Neural crest cell (in vitro differentiated cells): ENCODE data around the gene HOXA4. TPM values are rescaled to one million over a fixed set of nuclear protein-coding genes. Genes with fewer than 3 reads are reported as not detected.

Source experiments
- DNase-seq: peaks from one replicate; pipeline ENCODE4 v3.0.0; 2021; ENCODE audit warnings: low read depth, mixed read lengths, low spot score
- H3K27ac Mint-ChIP-seq: one replicate; pipeline ENCODE4 v1.8.0; 2021; ENCODE audit warnings: mild to moderate bottlenecking, mixed read lengths; ENCODE audit not compliant: unreplicated experiment
- H3K27me3 Mint-ChIP-seq: 2 replicates; pipeline ENCODE4 v1.8.0; 2021; ENCODE audit warnings: low read depth, mild to moderate bottlenecking, mixed read lengths
- H3K36me3 Mint-ChIP-seq: 2 replicates; pipeline ENCODE4 v1.8.0; 2021; ENCODE audit warnings: low read depth, mild to moderate bottlenecking, mixed read lengths
- H3K4me1 Mint-ChIP-seq: 2 replicates; pipeline ENCODE4 v1.8.0; 2021; ENCODE audit warnings: mixed read lengths
- H3K4me3 Mint-ChIP-seq: one replicate; pipeline ENCODE4 v1.8.0; 2021; ENCODE audit warnings: mild to moderate bottlenecking, mixed read lengths
- H3K9me3 Mint-ChIP-seq: 2 replicates; pipeline ENCODE4 v1.8.0; 2021; ENCODE audit warnings: mixed read lengths
- total RNA-seq: library from RNA; stranded (reverse); gene quantifications from 2 replicates; pipeline ENCODE4 v1.2.1, GENCODE V29; 2021
- TF ChIP-seq, protein P1 (sequence below): fragments of 200-600 bp; sonication (generic); conservative IDR thresholded peaks from 2 replicates; pipeline ENCODE4 v1.5.0; 2021; ENCODE audit warnings: antibody characterized with exemption, mild to moderate bottlenecking

The HOXA4 gene
- total RNA-seq, 1 donor from 2014 or later: 0.68 TPM

DNA sequence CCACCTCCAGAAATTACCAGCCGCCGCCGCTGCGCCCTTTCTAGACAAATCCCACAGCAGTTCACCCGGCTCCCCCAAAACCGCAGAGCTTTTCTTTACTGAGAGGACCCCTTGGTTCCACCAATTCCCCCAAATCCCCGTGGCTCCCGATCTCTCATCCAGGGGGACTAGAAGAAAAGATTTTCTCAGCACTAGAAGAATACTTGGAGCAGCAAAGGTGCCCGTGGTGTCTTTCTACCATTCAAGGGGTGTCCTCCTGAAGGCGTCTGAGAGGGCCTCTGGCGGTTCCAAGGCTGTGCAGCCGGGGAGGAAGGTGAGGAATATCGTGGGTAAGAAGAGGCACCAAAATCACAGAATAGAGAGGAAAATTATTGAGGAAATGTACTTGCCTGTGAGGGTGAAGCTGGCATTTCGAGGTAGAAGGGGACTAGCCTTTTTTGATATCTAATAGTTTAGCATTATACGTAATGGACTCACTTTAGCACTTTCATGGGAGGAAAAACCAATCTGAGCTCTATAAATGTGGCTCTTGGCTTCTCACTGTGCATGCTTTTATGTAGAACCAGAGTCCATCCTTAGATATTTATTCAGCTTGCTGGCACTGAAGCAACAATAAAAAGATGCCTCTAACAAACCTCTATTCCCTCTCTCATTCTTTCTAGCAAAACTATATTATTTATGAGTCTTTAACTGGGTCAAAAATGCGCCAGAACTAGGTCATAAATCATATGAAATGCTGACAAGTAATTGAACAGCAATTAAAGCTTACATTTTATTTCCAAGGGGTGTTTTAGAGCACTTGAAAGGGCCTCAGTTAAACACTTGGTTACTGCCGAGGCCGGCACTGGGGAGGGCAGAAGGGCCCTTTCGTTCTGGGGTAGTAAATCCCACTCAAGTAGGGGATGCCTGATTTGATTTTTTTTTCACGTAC lies 14.3 kb downstream of the HOXA4 start:
- Mint-ChIP-seq H3K4me3 (peak overlapping the region; percentile 87), H3K4me1 (peaks cover 20% of the 10 kb centered on the region), H3K36me3 (no peaks in the 10 kb centered on the region), H3K27ac (no peak overlapping the region), H3K27me3 (peaks cover 96% of the 10 kb centered on the region), H3K9me3 (no peaks in the 10 kb centered on the region)
- DNase-seq: no peak
- TF ChIP-seq, protein P1, sequence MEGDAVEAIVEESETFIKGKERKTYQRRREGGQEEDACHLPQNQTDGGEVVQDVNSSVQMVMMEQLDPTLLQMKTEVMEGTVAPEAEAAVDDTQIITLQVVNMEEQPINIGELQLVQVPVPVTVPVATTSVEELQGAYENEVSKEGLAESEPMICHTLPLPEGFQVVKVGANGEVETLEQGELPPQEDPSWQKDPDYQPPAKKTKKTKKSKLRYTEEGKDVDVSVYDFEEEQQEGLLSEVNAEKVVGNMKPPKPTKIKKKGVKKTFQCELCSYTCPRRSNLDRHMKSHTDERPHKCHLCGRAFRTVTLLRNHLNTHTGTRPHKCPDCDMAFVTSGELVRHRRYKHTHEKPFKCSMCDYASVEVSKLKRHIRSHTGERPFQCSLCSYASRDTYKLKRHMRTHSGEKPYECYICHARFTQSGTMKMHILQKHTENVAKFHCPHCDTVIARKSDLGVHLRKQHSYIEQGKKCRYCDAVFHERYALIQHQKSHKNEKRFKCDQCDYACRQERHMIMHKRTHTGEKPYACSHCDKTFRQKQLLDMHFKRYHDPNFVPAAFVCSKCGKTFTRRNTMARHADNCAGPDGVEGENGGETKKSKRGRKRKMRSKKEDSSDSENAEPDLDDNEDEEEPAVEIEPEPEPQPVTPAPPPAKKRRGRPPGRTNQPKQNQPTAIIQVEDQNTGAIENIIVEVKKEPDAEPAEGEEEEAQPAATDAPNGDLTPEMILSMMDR: no peak

DNA sequence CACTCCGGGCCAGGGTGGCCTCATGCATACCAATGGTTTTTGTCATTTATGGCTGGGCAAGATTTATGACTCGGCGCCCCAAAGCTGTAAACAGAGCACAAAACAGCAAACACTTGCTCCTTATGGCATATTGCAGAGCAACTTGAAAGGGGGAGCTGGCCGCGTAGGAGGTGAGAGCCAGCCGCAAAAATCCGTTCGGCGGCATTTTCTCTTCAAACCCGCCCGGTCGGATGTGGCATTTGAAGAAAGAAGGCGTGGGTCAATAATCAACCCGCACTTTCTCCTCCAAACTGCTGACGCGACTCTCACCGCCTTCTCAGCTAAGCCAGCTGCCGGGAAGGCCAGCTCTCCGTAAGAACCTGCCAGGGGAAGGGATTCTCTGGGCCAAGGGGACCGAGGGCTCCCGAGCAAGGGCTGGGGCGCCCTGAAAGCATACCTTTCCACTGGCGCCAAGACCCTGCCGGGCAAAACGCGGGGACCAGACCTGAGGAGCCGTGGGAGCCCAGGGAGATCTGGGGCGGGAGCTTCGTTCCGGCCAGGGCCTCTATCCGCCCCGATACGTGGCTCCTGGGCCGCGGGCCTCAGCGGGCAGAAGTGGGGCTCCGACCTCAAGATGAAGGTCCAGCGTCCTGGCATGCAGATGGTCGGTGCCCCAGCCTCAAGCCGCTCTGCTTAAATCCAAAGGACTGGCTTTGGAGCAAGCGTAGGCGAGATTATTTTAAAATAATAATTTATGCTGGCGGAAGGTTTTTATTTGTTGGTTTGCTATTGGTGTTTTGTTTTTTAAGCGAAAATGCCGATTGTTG lies 15.1 kb downstream of the HOXA4 start:
- peaks cover 3% of the 10 kb centered on the region for H3K36me3 Mint-ChIP-seq
- peaks cover 27% of the 10 kb centered on the region for H3K4me1 Mint-ChIP-seq
- peaks cover 96% of the 10 kb centered on the region for H3K27me3 Mint-ChIP-seq

DNA sequence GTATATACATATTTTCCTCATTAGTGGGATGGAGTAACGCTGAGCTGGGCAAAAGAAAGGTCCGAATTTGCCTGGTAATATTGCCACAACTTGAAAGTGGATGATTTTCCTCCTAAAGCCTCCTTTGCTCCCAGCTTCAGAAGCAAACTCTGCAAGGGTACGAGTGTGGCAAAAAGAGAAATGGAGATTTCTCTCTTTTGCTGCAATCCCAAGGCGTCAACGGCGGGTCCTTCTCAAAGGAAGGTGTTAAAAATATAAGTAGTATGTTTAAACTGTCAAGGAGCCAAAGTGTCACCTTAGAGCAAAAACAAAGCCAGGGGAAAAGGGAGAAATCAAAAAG lies 15.7 kb downstream of the HOXA4 start:
- peaks cover 4% of the 10 kb centered on the region for H3K36me3 Mint-ChIP-seq
- H3K27ac Mint-ChIP-seq: no peak overlapping the region
- peaks cover 96% of the 10 kb centered on the region for H3K27me3 Mint-ChIP-seq
- peak overlapping the region; percentile 87 for H3K4me3 Mint-ChIP-seq
- H3K9me3 Mint-ChIP-seq: no peaks in the 10 kb centered on the region
- no peak for DNase-seq
- peaks cover 30% of the 10 kb centered on the region for H3K4me1 Mint-ChIP-seq
- TF ChIP-seq, protein P1: no peak

More for the DNA sequence above, 15.1 kb downstream of the HOXA4 start:
- TF ChIP-seq, protein P1: no peak
- Mint-ChIP-seq H3K9me3 (no peaks in the 10 kb centered on the region), H3K4me3 (peak overlapping the region; percentile 87), H3K27ac (no peak overlapping the region)
- DNase-seq: no peak

DNA sequence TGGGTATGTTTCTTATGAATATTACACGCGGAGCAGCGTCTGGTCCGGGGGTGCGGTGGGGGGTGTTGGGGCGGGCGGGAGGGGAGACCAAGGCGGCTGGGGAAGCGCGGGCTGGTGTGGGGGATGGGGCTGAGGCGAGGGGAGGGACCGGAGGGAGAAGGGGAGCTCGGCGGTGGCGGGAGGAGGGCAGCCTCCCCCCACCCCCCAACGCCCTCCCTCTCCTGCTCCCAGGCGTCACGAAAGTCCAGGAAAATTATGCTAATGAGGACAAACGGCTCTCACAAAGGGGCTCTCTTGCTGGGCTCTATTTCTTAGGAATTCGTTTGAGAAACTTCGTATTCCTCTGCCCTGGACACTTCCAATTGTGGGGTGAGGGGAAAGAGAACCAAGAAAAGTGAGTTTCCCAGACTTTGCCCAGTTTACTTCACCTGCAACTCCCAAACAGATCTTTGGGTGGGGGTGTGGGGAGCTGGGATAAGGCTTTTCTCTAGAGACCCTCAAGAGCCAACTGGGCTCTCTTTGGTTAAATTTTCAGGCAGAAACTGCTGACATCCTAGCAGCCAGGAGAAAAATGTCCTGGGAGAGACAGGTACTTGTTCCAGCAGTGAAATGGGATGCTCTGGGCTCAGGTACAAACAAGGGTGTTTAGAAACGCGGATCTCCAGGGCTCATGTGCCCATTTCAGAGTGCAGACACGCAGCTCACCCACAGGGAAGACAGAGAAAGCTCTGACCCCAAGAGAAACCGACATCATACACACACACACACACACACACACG lies 16.4 kb downstream of the HOXA4 start:
- H3K9me3 Mint-ChIP-seq: no peaks in the 10 kb centered on the region
- H3K27ac Mint-ChIP-seq: peak overlapping the region; percentile 20
- peaks cover 9% of the 10 kb centered on the region for H3K36me3 Mint-ChIP-seq
- no peak for DNase-seq
- TF ChIP-seq, protein P1: no peak
- peaks cover 96% of the 10 kb centered on the region for H3K27me3 Mint-ChIP-seq
- H3K4me3 Mint-ChIP-seq: peak overlapping the region; percentile 83
- H3K4me1 Mint-ChIP-seq: peaks cover 36% of the 10 kb centered on the region
